Fibroblast of villous mesenchyme (primary cell): ENCODE measurements around the gene FAM131A. TPM values are rescaled to one million over a fixed set of nuclear protein-coding genes. Genes with fewer than 3 reads are reported as not detected.

Source experiments
- DNase-seq: peaks from one replicate; pipeline ENCODE4 v3.0.0-alpha.2; 2010; ENCODE audit warnings: low read depth
- H3K4me3 ChIP-seq: 2 replicates; pipeline ENCODE4 v1.5.1; 2011; ENCODE audit warnings: low read depth, mild to moderate bottlenecking, low read length
- total RNA-seq: library from RNA; depleted of rRNA; stranded (reverse); fragments of >200 nt; gene quantifications from 2 replicates; pipeline ENCODE4 v1.2.3, GENCODE V29; 2012
- TF ChIP-seq, protein P1 (sequence below): IDR thresholded peaks from 2 replicates; pipeline ENCODE4 v1.5.1; 2012; ENCODE audit warnings: low read depth, mild to moderate bottlenecking, low read length; ENCODE audit not compliant: insufficient read depth

Gene FAM131A
- total RNA-seq, 1 donor, result 17.3 TPM

DNA sequence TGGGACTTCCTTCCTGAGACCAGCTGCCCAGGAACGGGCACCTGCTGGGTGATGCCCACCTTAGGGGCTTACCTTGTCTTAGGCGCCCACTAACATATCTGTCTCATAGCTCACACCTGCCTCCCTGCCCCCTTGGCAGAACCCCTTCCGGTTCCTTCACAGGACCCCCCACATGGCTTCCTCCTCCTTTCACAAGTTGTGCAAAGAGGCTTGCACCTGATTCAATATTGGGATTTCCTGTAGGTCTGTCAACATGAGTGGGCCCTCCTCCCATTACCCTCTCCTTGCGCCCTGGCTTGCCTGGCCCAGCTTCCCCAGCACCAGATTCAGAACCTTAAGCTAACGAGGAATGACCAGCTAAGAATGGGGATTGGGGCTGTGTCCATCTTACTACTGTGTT, 40.0 kb downstream of the FAM131A start:
- TF ChIP-seq, protein P1, sequence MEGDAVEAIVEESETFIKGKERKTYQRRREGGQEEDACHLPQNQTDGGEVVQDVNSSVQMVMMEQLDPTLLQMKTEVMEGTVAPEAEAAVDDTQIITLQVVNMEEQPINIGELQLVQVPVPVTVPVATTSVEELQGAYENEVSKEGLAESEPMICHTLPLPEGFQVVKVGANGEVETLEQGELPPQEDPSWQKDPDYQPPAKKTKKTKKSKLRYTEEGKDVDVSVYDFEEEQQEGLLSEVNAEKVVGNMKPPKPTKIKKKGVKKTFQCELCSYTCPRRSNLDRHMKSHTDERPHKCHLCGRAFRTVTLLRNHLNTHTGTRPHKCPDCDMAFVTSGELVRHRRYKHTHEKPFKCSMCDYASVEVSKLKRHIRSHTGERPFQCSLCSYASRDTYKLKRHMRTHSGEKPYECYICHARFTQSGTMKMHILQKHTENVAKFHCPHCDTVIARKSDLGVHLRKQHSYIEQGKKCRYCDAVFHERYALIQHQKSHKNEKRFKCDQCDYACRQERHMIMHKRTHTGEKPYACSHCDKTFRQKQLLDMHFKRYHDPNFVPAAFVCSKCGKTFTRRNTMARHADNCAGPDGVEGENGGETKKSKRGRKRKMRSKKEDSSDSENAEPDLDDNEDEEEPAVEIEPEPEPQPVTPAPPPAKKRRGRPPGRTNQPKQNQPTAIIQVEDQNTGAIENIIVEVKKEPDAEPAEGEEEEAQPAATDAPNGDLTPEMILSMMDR, result no peak
- no peak for DNase-seq
- no peak overlapping the region for H3K4me3 ChIP-seq

- TF ChIP-seq, protein P1, result no peak
- no peak for DNase-seq
- no peak within 1 kb of the TSS for H3K4me3 ChIP-seq
Measured at GRCh38 chr3:184377882-184378445, 40.6 kb downstream of the FAM131A start, which contains the start of gene THPO. Gene THPO (minus strand): TSS chr3:184378207. CDS start chr3:184376259, 1,948 bp downstream.

DNA sequence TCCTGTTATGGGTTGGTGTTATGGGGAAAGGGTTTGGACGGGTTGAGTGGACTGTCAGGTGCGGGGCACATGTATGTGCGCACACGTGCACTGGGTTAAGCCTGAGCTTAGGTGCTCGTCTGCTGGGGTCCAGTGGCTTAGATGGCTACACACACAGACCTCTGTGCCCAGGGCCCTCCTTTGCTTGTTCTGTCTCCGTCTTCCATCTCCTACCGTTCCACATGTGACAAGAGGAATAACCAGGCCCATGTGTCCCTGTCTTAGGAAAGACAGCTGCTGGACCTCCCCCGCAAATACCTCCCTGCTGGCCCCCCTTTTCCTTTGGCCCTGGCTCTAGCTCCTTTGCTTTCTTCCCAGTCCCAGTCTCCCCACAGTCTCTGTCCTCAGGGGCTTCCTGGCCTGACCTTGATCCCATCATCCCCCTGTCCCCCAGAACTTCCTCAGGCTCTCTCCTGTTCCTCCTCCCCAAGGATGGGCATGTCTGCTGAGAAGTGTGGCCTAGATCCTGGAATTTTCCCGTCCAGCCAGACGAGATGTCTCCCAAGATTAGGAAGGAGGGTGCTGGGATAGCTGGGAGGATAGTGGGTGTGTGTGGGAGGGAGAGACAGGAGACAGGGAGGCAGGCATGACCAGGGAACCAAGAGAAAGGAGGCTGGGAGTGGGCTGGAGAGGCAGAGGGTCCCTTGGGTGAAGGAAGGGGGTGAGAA, 41.4 kb downstream of the FAM131A start:
- no peak overlapping the region for H3K4me3 ChIP-seq
- TF ChIP-seq, protein P1, result no peak
- peak; percentile 32 for DNase-seq

- H3K4me3 ChIP-seq, result peak within 1 kb of the TSS; percentile 33
- no peak for DNase-seq
- TF ChIP-seq, protein P1, result no peak
Measured at GRCh38 chr3:184379358-184380184, 42.2 kb downstream of the FAM131A start, which contains the start of gene CHRD. Gene CHRD (plus strand): TSS chr3:184380054. CDS start chr3:184380319, 265 bp downstream.

GRCh38 chr3:184380185-184380626, 42.8 kb downstream of the FAM131A start:
- peak; percentile 45 for DNase-seq
- TF ChIP-seq, protein P1, result no peak
- H3K4me3 ChIP-seq, result peak overlapping the region; percentile 33

GRCh38 chr3:184380627-184381260, 43.3 kb downstream of the FAM131A start:
- TF ChIP-seq, protein P1, result no peak
- H3K4me3 ChIP-seq, result peak overlapping the region; percentile 33
- DNase-seq, result no peak
